Hematopoietic multipotent progenitor cell treated with erythropoietin and hydrocortisone succinate and interleukin-3 and kit ligand, for 4 days (in vitro differentiated cells): ENCODE measurements around the gene GJD3.
A peak's percentile ranks its signal among the peaks of the same experiment; 100 is the strongest.

Source experiments
- DNase-seq: peaks from one replicate; pipeline ENCODE4 v3.0.0-alpha.2; 2015

GJD3 gene

DNA sequence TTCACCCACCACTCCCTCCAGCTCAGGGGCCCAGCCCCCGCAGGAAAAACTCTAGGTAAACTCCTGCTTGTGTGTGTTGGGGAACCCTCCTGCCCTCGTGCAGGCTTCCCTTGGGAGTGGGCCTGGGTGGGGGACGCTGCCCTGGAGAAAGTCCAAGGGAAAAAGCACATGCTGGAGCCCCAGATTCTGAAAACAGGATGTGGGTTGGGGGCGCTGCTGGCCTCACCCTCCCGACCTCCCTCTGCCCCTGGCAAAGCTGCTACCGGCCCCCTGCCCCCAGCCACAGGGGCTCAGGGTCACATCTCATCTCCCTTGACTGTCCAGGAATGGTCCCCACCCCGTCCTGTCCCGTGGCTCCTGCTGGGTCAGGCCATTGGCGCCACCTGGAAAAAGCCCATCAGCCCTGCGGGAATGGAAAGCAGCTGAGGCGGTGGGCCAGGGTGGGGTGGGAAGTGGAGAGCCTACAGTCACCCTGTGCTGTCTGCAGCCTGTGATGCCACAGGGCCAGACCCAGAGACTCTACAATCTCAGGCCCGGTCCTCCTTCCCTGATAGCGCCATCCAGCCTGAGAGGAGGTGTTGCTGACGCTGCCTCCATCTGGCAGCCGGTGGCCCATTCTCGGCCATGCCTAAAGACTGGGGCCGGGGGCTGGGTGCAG, 2.5 kb upstream of the GJD3 start:
- DNase-seq, result no peak

DNA sequence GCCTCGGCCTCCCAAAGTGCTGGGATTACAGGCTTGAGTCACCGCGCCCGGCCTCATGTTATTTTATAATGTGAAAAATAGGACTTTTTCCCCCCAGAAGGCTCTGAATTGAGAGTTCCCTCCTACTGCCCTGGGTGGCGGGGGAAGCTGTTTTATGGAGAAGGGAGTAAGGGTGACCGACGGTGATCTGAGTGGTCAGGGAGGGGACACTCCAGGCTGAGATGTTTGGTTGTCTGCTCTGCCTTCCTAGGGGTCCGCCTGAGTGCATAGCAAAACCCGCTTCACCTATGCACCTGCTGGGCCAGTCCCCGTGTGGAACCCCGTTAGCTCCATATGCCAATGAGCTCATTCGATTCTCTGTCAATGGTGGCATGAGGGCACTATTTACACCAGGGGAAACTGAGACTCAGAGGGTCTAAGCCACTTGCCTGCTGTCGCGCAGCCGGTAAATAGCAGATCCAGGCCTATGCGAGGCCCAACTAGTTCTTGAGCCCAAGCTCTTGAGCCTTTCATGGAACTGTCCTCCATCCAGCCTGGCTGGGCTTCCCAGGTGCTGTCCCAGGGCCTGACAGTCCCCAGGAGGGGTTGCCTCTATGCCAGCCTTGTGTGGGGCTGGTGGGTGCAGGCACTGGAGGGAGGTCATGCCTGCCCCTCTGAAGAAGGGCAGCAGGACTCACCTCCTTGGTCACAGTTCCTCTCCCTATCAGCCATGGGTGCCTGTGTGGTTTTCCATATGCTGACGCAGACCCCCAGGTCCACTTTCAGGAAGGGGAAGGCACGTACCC, 1.7 kb upstream of the GJD3 start:
- DNase-seq, result no peak

DNA sequence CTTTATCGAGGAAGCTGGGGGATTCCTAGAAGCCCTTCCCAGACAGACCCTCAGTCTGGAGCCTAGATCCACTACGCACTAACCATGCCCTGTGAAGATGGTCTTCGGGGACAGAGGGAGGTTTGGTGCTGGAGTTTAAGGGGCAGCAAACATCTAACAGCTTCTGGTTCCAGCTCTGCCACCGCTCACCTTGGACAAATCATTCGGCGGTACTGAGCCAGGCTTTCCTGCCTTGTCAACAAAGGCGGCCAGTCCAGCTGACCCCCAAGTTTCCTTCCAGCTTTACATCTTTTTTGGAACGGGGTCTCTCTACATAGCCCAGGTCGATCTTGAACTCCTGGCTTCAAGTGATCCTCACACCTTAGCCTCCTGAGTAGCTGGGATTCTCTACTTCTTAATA, 369 bp upstream of the GJD3 start:
- no peak for DNase-seq

DNA sequence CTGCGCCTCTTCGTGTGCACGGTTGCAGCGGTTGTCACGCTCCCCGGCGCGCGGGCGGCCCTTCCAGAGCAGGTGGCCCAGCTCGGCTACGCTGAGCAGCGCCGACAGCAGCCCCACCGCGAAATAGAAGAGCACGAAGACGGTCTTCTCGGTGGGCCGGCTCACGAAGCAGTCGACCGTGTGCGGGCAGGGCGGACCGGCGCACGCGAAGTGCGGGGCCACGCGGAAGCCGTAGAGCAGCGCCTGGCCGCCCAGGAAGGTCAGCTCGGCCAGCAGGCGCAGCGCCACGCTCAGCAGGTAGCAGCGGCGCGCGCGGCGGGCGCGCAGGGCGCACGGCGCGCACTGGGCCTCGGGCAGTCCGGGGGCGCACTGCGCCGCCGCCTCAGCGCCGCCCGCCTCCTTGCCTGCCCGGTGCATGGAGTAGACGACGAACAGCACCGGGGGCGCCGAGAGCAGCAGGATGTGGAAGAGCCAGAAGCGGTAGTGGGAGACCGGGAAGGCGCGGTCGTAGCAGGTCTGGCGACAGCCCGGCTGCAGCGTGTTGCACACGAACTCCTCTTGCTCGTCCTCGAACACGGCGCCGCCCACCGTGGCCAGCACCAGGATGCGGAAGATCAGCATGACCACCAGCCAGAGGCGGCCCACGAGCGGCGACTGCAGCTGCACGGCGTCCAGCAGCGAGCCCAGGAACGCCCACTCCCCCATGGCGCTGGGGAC, 1.3 kb downstream of the GJD3 start:
- DNase-seq, result peak; percentile 63

DNA sequence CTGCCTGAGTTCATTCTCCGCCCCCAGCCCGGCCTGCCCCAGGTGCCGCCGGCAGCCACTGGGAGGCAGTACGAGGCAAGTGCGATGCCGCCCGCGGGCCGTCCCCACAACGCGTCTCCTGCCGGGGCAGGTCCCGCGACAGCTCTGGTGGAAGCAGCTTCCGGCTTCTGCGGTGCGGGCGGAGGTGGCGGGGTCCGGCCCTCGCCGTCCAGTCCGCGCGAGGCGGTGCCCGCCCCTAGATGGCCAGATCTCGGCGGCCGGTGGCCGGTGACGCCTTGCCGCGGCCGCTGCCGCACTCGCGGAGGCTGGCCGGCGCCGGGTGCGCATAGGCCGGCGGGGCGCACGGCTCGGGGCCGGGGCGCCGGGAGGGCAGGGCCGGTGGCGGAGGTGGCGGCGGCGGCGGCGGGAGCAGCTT, 1.8 kb downstream of the GJD3 start:
- DNase-seq, result peak; percentile 93

DNA sequence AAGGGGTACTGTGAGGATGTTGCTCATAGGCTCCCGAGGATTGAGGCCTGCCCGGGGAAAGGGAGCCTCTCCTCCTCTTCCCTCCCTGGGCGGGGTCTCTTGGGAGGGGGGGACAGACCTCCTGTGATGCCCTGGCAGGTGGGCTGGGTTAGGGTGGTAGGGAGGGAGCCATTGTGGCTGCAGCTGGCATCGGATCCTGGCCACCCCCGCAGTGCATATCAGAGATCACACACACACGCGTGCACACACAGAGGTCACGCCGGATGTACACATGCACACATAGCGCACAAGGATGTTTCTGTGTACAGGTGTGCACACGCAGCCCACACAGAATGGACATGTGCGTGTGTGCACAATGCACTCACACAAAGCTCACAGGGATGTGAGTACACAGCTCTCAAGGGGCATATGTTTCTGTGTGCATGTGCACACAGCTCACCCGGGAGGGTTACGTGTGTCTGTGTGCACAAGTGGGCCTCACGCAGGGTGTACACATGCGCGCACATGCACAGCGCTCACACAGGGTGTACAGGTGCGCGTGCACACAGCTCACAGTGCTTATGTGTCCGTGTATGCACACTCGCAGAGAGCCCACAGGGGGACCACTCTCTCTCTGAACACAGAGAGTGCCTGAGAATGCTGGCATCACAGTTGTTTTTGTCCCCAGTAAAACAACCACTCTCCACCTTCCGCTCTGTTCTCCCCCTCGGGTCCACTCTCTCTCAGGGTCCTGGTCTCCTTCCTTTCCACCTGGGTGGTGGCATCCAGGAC, 2.4 kb downstream of the GJD3 start:
- DNase-seq, result no peak

DNA sequence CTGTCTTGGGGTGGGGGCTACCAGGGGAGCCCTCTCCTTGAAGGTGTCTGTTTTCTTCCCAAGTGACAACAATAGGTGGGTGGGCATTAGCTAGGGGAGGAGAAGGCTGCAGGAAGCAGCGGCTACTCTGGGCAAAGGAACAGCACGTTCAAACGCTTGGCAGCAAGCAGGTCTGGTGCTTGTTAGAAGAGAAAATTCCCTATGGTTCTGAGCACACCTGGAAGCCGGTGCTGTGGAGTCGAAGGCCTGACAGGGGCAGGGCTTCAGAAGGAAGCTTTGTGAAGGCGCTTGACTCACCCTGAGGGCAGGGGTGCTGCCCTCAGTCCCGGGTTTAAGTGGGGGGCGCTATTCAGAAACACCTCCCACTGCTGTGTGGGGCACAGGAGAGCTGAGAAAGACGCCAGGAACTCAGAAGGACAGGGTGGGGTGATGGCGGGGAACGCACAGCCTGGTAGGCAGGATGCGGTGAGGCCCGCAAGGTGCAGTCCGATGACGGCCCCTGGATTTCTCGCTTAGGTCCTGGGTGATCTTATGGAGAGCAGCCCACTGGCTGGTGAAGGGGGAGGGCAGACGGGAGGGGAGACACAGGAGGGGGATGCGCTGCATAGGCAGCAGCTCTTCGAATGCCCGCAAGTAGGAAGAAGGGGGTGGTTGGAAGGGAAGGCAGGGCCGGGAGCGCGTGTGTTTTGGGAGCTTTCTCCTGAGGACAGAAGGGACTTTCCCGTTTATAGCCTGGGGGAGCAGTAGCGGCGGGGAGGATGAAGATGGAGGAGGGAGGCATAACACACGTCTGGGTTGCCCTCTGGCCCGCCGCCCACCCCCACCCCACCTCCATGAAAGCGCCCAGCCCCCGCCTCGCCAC, 3.2 kb downstream of the GJD3 start:
- no peak for DNase-seq

DNA sequence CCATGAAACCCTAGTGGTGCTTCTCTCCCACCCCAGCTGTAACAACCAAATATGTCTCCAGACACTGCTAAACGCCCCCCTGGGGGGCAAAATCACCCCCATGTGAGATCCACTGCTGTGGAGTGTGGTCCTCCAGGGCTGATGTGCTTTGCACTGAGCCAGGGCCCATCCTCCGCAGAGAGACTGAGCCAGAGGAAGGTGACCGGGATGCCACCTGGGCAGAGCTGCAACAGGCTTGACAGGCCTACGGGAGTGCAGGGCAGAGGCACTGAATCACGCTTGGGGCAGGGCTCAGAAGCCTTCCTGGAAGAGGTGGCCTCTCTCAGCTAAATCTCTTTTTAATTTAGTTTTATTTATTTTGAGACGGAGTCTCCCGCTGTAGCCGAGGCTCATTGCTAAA, 4.4 kb downstream of the GJD3 start:
- DNase-seq, result no peak

DNA sequence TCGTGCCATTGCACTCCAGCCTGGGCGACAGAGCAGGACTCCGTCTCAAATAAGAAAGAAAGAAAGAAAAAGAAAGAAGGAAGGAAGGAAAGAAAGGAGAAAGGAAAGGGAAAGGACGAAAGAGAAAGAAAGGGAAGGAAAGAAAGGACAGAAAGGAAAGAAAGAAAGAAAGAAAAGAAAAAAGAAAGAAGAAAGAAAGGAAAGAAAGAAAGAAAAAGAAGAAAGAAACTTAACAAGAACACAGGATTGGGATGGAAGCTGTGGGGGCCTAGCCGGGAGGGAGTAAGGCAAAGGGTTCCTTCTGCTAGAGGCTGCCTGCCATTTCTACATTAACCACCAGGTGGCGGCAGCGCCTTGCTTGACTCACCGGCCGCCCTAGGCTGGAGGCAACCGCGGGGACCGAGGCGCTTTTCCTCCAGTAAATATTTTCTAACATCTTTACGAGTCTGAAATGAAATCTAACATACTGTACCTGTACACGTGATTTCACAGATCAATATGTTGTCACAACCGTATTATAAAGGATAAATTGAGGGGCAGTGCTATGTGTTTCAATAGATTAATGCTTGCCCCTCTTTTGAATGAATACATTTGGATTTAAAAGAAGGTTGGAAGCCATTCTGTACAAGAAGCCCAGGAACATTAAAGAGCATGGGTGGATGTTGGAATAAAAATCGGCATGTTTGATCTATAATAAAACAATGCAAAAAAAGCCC, 6.1 kb downstream of the GJD3 start:
- peak; percentile 94 for DNase-seq

DNA sequence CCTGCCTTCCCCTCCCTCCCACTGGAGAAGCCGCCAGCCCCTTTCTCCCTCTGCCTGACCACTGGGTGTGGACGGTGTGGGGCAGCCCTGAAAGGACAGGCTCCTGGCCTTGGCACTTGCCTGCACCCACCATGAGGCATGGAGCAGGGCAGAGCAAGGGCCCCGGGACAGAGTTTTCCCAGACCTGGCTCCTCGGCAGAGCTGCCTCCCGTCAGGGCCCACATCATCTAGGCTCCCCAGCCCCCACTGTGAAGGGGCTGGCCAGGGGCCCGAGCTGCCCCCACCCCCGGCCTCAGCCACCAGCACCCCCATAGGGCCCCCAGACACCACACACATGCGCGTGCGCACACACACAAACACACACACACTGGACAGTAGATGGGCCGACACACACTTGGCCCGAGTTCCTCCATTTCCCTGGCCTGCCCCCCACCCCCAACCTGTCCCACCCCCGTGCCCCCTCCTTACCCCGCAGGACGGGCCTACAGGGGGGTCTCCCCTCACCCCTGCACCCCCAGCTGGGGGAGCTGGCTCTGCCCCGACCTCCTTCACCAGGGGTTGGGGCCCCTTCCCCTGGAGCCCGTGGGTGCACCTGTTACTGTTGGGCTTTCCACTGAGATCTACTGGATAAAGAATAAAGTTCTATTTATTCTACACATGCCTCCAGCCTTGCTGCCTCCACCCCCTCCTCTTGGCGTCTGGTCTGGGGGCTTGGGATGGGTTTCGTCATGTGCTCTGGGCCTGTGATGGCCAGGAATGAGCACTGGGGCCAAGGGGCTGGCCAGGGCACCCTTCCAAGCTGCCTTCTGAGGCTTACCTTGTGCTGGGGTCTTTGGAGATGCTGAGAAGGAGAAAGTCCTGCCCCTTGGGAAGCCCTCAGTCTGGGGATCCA, 7.3 kb downstream of the GJD3 start:
- DNase-seq, result no peak

DNA sequence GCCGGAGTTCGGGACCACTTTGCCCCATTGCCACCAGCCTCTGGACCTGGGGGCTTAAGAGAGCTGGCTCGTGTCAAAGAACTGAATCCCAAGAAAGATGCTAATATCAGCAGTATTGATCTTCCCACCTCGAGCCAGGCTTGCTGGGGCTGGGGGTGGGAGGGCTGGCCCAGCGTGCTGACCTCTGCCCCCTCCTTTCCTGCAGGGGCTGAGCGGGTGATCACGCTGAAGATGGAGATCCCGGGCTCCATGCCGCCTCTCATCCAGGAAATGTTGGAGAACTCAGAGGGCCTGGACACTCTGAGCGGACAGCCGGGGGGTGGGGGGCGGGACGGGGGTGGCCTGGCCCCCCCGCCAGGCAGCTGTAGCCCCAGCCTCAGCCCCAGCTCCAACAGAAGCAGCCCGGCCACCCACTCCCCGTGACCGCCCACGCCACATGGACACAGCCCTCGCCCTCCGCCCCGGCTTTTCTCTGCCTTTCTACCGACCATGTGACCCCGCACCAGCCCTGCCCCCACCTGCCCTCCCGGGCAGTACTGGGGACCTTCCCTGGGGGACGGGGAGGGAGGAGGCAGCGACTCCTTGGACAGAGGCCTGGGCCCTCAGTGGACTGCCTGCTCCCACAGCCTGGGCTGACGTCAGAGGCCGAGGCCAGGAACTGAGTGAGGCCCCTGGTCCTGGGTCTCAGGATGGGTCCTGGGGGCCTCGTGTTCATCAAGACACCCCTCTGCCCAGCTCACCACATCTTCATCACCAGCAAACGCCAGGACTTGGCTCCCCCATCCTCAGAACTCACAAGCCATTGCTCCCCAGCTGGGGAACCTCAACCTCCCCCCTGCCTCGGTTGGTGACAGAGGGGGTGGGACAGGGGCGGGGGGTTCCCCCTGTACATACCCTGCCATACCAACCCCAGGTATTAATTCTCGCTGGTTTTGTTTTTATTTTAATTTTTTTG, 8.5 kb downstream of the GJD3 start:
- no peak for DNase-seq

DNA sequence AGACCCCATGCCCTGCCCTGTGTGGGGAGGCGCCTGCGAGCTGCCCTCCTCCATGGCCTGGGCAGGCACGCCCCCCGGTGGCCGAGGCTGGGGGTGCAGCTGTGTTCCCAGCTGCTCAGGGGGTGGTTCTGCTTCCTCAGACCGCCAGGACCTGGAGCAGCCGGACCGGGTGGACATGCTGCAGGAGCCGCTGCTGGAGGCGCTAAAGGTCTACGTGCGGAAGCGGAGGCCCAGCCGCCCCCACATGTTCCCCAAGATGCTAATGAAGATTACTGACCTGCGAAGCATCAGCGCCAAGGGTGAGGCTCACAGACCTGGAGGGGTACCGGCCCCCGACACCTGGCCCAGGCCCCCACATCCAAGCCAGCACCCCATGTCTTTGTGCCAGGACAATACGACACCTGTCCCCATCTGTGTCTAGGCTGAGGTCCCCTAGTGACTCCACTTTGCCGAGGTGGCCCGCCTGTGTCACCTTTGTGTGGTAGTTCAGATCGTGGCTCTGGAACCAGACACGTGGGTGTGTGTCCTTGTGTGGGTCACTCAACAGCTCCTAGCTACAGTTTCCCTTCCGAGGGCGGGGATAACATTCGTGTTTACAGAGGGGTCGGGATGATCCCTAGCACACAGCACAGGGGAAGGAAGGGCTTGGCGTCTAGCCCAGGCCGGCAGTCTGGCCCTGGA, 9.3 kb downstream of the GJD3 start:
- peak; percentile 80 for DNase-seq

DNA sequence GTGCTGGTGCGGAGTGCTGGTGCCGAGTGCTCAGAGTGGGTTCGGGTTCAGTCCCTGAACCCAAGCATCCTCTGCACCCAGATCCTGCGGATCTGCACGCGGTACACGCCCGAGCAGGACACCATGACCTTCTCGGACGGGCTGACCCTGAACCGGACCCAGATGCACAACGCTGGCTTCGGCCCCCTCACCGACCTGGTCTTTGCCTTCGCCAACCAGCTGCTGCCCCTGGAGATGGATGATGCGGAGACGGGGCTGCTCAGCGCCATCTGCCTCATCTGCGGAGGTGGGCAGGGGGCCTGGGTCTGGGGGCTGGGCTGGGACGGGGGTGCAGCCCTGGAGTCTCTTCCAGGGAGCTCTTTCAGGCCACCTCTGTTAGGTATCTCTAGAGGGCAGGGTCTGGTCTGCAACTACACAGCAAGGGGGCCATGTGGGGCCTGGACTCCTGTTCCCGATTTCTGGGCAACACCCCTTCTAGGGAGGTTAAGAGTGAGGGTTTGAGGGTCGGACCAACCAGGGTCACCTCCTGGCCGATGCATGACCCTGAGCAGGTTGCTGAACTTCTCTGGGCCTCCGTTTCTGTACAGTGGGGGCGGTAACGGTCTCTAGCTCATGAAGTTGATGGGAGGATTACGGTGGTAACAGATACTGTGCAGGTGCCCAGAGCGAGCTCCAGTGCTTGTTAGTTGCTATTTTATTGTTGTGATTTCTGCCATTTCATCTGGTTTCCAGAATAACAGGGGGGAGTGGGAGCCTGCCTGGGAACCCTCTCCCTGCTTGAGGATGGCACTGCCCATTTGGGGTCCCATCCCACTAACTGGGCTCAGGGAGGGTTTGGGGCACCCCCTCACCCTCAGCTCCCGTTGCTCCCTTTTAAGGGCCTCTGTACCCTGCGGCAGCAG, 10.1 kb downstream of the GJD3 start:
- DNase-seq, result no peak

DNA sequence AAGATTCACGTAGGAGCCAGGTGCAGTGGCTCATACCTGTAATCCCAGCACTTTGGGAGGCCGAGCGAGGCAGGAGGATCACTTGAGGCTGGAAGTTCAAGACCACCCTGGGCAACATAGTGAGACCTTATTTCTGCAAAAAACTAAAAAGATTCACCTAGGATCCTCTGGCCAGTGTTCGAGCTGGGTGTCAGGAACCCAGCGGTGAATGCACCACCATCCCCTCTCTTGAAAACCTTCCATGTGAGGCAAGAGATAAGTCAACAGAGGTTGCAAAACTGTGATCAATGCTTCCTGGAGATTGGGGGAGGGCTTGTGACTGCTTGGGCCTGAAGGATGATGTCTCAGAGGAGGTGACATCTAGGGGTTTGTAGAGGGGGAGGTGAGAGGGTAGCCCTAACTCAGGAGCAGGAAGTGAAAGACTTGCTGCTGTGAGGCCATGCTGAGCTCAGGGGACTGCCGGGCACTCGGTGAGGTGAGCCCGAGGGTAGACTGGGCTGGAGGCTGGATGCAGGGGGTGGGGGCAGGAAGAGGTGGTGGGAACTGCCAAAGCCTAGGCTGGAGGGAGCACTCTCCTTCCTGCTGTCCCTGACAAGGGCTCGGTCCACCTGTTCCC, 11.7 kb downstream of the GJD3 start:
- peak; percentile 87 for DNase-seq

DNA sequence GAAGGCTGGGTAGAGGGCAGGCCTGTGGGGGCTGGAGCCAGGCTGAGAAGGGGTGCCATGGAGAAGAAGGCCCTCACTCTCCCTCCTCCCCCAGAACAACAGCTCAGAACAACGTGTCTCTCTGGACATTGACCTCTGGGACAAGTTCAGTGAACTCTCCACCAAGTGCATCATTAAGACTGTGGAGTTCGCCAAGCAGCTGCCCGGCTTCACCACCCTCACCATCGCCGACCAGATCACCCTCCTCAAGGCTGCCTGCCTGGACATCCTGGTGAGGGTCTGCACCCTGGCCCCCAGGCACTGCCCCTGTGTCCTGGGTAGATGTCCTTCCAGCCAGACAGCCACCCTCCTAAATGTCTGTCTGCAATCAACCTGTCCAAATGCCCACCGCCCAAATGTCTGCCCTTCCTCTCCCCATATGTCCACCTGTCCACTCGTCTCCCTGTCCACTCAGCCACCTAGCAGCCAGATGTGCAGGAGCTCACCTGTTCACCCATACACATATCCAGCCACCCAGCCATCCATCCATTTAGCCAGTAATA, 12.2 kb downstream of the GJD3 start:
- no peak for DNase-seq

DNA sequence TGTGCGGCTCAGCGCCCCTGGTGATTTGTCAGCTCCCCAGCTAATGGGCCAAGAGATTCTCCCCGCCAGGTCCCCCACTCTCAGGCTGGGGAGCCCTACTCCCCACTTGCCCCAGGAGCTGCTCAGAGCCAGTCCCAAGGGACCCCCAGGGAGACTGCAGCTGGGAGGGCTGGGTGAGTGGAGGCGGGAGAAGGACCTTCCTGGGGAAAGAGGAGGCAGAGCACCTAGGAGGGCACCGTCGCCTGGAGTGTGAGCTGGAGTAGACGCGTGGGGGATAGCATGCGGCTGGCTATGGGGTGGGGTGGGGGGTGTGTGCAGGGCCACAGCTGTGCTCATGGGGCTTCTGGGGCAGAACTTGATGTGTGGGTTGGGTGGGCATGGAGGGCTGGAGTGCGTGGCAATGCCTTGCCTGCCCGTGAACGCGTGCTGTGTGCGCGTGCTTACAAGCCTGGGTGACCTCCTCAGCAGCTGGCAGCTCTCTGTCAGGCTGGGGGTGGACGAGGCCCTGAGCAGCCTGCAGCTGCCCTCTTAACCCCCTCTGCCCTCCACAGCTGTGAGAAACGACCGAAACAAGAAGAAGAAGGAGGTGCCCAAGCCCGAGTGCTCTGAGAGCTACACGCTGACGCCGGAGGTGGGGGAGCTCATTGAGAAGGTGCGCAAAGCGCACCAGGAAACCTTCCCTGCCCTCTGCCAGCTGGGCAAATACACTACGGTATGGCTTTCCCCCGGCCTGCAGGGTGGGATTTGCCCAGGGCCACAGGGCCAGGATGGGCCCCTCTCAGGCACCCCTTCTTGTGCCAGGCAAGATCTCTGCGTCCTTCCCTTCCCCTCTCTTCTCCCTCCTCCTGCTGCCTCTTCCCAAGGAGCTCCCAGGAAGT, 12.9 kb downstream of the GJD3 start:
- DNase-seq, result no peak
